SK-N-SH treated with all-trans-retinoic acid at 6 μM for 48 hours (cell line): Measurements from ENCODE around the gene BCR.

Experiments used
- PATZ1 ChIP-seq: fragments of 250-450 bp; sonication (Bioruptor Pico); IDR thresholded peaks from 2 replicates; pipeline ENCODE4 v1.8.0; 2020; ENCODE audit warnings: mild to moderate bottlenecking, moderate library complexity, borderline replicate concordance
- PPARA ChIP-seq: fragments of 250-450 bp; sonication (Bioruptor Pico); IDR thresholded peaks from 2 replicates; pipeline ENCODE4 v1.5.0; 2020; ENCODE audit warnings: mild to moderate bottlenecking, borderline replicate concordance
- ZC3H10 ChIP-seq: fragments of 250-450 bp; sonication (Bioruptor Pico); IDR thresholded peaks from 2 replicates; pipeline ENCODE4 v1.5.1; 2021; ENCODE audit warnings: mild to moderate bottlenecking, moderate library complexity
- ZFP30 ChIP-seq: fragments of 450-650 bp; formaldehyde crosslinking; IDR thresholded peaks from 2 replicates; pipeline ENCODE4 v1.5.0; 2022; ENCODE audit warnings: mild to moderate bottlenecking, moderate library complexity
- ZNF70 ChIP-seq: fragments of 450-650 bp; formaldehyde crosslinking; IDR thresholded peaks from 2 replicates; pipeline ENCODE4 v1.5.0; 2020; ENCODE audit warnings: mild to moderate bottlenecking, moderate library complexity

GRCh38 chr22:23243859-23244689 is 63.8 kb downstream of the BCR start:
- TF ChIP-seq PATZ1 (CRISPR knock-in tag) (no peak), ZNF70 (CRISPR knock-in tag) (no peak), ZC3H10 (no peak), ZFP30 (CRISPR knock-in tag) (no peak), PPARA (CRISPR knock-in tag) (no peak)
